OCI-LY7 (cell line): ENCODE data around the gene LDHAL6A.

Source experiments
- EZH2phosphoT487 ChIP-seq: fragments of 200-600 bp; sonication (generic); IDR thresholded peaks from 2 replicates; pipeline ENCODE4 v1.6.1; 2018; ENCODE audit warnings: low read depth, borderline replicate concordance, mild to moderate bottlenecking, mixed run types, antibody characterized with exemption, low read length, moderate library complexity, mixed read lengths
- TF ChIP-seq, protein P1 (sequence below): fragments of 200-600 bp; sonication (generic); conservative IDR thresholded peaks from 2 replicates; pipeline ENCODE4 v1.5.1; 2014; ENCODE audit warnings: mild to moderate bottlenecking, antibody characterized with exemption, low read length, moderate library complexity, mixed read lengths

DNA sequence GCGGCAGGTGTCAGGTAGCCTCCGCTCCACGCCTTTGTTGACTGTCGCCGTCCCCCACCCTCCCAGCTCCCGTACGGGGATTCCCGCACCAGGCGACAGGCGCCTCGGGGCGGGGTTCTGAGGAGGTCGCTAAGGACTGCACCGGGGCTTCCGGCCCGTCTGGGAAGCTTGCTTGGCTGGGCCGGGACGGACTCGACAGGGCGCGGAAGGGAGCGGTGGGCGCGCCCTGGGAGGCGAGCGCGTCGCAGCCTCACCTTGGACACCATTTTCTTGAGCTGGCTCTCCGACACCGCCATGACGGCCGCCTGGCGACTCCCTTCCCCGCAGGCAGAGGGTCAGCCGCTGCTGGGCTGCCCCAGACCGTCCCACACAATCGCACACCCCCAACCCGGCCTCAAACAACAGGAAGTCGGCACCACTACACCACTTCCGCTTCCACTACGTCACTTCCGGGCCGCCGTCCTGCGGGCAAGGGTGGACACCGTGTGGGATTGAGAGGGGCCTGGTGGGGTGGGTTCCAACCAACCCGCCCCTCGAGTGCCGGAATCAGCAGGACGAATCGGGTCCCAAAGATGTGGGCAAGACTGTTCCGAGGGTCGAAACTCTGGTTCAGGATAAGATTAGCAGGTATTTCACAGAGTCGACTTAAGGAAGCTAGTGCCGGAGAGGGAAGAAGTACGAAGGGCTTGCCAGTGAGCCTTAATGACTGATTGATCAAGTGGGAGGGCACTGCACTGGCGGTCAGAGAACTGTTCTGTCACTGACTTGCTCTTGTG, 71.1 kb downstream of the LDHAL6A start, which contains the start of gene TSG101:
- TF ChIP-seq, protein P1, sequence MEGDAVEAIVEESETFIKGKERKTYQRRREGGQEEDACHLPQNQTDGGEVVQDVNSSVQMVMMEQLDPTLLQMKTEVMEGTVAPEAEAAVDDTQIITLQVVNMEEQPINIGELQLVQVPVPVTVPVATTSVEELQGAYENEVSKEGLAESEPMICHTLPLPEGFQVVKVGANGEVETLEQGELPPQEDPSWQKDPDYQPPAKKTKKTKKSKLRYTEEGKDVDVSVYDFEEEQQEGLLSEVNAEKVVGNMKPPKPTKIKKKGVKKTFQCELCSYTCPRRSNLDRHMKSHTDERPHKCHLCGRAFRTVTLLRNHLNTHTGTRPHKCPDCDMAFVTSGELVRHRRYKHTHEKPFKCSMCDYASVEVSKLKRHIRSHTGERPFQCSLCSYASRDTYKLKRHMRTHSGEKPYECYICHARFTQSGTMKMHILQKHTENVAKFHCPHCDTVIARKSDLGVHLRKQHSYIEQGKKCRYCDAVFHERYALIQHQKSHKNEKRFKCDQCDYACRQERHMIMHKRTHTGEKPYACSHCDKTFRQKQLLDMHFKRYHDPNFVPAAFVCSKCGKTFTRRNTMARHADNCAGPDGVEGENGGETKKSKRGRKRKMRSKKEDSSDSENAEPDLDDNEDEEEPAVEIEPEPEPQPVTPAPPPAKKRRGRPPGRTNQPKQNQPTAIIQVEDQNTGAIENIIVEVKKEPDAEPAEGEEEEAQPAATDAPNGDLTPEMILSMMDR = no peak
- no peak for TF ChIP-seq EZH2phosphoT487
